Measurements from ENCODE around the gene CHST13.
A peak's percentile ranks its signal among the peaks of the same experiment; 100 is the strongest.

The CHST13 gene

DNA sequence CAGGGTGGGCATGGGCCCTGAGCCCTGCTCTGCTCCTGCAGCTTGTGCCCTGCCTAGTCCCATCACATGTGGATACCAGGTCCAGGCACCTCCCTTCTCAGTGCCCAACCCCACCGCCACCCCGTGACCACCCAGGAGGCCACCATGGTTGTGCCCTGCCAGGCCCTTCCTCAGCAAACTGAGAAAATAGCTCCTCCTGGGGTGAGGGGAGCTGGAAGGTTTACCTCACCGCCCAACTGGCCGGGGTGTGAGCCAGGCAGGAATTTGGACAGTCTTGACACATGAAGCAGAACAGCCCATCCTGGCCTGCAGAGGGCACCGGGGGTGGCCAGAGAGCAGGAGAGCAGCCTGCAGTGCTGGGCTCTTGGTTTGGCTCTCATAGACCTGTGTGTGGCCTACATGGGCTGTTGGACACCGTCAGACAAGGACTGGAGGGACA, 46.2 kb downstream of the CHST13 start:
- Histone ChIP-seq H3K36me3 (no peaks in the 10 kb centered on the region), H3K4me3 (ENCODE audit: low read depth, low read length) (no peak overlapping the region), H3K9me3 (no peaks in the 10 kb centered on the region), H3K27me3 (no peaks in the 10 kb centered on the region), H3K4me1 (peaks cover 5% of the 10 kb centered on the region)
- TF ChIP-seq, protein P1, sequence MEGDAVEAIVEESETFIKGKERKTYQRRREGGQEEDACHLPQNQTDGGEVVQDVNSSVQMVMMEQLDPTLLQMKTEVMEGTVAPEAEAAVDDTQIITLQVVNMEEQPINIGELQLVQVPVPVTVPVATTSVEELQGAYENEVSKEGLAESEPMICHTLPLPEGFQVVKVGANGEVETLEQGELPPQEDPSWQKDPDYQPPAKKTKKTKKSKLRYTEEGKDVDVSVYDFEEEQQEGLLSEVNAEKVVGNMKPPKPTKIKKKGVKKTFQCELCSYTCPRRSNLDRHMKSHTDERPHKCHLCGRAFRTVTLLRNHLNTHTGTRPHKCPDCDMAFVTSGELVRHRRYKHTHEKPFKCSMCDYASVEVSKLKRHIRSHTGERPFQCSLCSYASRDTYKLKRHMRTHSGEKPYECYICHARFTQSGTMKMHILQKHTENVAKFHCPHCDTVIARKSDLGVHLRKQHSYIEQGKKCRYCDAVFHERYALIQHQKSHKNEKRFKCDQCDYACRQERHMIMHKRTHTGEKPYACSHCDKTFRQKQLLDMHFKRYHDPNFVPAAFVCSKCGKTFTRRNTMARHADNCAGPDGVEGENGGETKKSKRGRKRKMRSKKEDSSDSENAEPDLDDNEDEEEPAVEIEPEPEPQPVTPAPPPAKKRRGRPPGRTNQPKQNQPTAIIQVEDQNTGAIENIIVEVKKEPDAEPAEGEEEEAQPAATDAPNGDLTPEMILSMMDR (IDR thresholded peaks at IDR 0.05; ENCODE audit: low read depth, low read length), result no peak
- DNase-seq, result no peak

DNA sequence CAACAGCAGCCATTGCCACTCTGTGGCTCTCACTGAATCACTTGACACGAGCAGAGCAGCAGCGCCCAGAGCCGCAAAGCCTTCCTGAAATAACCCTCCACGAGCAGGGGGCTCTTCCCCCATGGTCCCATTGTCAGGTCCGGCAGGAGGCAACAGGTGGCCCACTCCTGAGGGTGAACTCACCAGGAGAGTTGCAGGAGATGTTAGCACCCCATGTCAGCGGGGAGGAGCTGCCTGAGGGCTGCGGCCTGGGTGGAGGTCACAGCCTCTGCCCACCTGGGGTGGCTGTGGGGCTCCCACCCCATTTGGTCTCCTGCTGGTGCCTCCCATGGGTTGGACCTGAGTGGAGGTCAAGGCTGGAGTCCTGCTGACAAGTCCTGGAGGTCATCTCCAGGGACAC, 47.1 kb downstream of the CHST13 start:
- peaks cover 5% of the 10 kb centered on the region for H3K4me1 ChIP-seq

DNA sequence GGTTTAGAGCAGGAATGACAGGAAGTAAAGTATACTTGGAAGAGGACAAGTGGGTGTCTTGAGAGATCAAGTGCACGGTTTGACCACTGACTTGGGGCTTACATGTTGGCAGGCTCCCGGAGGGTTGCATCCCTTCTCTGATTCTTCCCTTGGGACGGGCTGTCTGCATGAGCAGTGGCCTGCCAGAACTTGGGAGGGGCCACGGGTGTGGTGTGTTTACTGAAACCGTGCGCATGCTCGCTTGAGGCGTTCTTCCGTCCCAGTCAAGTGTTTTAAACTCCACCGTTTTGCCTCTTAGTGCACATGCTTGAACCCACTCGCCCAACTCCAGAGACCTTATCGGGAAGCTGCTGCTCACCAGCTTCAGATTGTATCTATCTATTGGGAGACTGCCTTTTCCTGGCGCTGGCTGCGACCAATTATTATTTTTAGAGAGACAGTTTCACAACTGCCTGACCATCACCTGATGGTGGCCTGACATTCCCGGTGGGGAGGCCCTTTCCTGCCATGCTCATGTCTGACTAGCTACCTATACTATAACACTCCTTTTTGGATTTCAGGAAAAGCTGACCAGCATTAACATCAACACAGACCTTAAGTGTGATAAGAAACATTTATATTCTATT, 49.6 kb downstream of the CHST13 start:
- DNase-seq, result peak; percentile 77
- Histone ChIP-seq H3K4me1 (peaks cover 5% of the 10 kb centered on the region), H3K4me3 (ENCODE audit: low read depth, low read length) (peak overlapping the region; percentile 23; the same call in 1 of the 2 replicates)

More for the DNA sequence above, 47.1 kb downstream of the CHST13 start:
- TF ChIP-seq, protein P1 (IDR thresholded peaks at IDR 0.05; ENCODE audit: low read depth, low read length), result no peak
- H3K27me3 ChIP-seq, result no peaks in the 10 kb centered on the region
- DNase-seq, result no peak
- H3K4me3 ChIP-seq (ENCODE audit: low read depth, low read length), result no peak overlapping the region
- H3K9me3 ChIP-seq, result no peaks in the 10 kb centered on the region
- no peaks in the 10 kb centered on the region for H3K36me3 ChIP-seq

DNA sequence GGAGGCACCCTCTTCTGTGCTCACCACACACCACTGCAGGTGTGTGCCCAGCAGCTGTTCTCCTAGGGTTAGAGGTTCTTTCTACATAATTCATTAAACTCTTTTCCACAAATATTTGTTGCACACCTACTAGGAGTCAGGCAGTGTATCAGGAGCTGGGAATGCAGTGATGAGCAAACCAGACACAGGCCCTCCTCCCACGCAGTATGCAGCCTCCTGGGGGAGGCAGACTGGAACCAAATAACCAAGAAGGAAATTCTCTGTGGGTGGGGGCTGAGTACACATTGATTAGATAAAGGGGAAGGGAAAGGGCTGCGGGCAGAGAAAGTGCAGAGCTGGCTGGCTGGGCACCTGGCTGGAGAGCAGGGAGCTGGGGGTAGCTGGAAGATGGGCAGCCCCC, 53.3 kb downstream of the CHST13 start:
- TF ChIP-seq, protein P1 (IDR thresholded peaks at IDR 0.05; ENCODE audit: low read depth, low read length), result no peak
- DNase-seq, result no peak

More for the DNA sequence above, 49.6 kb downstream of the CHST13 start:
- H3K36me3 ChIP-seq, result no peaks in the 10 kb centered on the region
- H3K27me3 ChIP-seq, result no peaks in the 10 kb centered on the region
- TF ChIP-seq, protein P1 (IDR thresholded peaks at IDR 0.05; ENCODE audit: low read depth, low read length), result no peak
- no peaks in the 10 kb centered on the region for H3K9me3 ChIP-seq

DNA sequence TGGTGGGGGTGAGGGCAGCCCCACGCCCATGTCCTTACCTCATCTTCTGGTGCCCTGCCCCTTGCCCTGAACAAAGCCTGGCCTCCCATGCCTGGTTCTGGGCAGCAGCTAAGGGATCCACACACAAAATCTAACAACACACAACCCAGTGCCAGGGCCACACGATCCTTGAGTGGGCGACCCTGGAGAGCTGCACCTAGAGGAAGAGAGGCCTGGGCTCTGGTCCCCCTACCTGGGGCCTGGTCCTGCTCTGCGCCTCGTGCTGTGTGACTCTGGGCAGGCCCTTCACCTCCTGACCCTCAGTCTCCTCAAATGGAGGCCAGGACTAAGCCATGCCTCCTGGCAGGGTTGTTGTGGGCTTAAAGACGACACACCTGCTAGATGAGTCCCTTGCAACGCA, 54.7 kb downstream of the CHST13 start:
- TF ChIP-seq, protein P1 (IDR thresholded peaks at IDR 0.05; ENCODE audit: low read depth, low read length), result no peak
- H3K27me3 ChIP-seq, result no peaks in the 10 kb centered on the region
- no peaks in the 10 kb centered on the region for H3K9me3 ChIP-seq
- no peak for DNase-seq
- no peaks in the 10 kb centered on the region for H3K4me1 ChIP-seq
- H3K4me3 ChIP-seq (ENCODE audit: low read depth, low read length), result no peak overlapping the region
- H3K36me3 ChIP-seq, result no peaks in the 10 kb centered on the region

More for the DNA sequence above, 53.3 kb downstream of the CHST13 start:
- H3K36me3 ChIP-seq, result no peaks in the 10 kb centered on the region
- no peak overlapping the region for H3K4me3 ChIP-seq (ENCODE audit: low read depth, low read length)
- no peaks in the 10 kb centered on the region for H3K9me3 ChIP-seq
- peaks cover 5% of the 10 kb centered on the region for H3K4me1 ChIP-seq
- H3K27me3 ChIP-seq, result no peaks in the 10 kb centered on the region

DNA sequence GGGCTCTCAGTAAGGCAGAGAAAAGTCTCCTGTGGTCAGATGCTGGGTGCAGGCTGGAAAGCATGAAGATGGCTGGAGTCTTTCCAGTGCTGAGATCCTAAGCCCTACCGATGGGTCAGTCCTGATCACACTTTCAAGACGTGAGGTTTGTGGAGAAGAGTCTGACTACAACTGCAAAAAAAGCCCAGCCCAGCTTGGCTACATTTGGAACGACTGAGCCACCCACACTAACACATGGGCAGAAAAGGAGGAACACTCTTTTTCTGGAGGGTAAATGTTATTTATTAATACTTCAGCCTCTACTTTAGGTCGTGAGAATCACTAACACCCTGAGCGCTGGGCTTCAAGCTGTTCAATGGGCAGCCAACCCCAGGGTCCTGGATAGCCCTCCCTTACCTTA, 56.8 kb downstream of the CHST13 start:
- TF ChIP-seq, protein P1 (IDR thresholded peaks at IDR 0.05; ENCODE audit: low read depth, low read length), result no peak
- Histone ChIP-seq H3K27me3 (no peaks in the 10 kb centered on the region), H3K4me3 (ENCODE audit: low read depth, low read length) (no peak overlapping the region), H3K9me3 (no peaks in the 10 kb centered on the region), H3K36me3 (no peaks in the 10 kb centered on the region), H3K4me1 (no peaks in the 10 kb centered on the region)
- no peak for DNase-seq

All from BE2C (cell line).